H1 (cell line): ENCODE results near the gene SGK1. TPM values are rescaled to one million over a fixed set of nuclear protein-coding genes. Genes with fewer than 3 reads are reported as not detected.

ENCODE experiments used
- CTCF ChIA-PET: fragments of 300-600 bp; sonication (Branson Sonifier 250); formaldehyde crosslinking; loops from one replicate; lab custom pipeline; 2021; ENCODE audit not compliant: partially characterized antibody; lab: Charles Lee
- POLR2A ChIA-PET: fragments of 300-600 bp; sonication (Branson Sonifier 250); formaldehyde crosslinking; loops from one replicate; lab custom pipeline; 2021; ENCODE audit warnings: inconsistent platforms; ENCODE audit not compliant: partially characterized antibody; lab: Charles Lee
- DNase-seq, 2 experiments: peaks; one replicate each; pipeline versions ENCODE4 v3.0.0 to v3.0.0-alpha.2; 2010 to 2022; ENCODE audit warnings: low spot score in 2 of 2, low read depth in 1 of 2, mixed read lengths in 1 of 2
- FAIRE-seq: peaks from 2 replicates; lab custom pipeline; 2011; peaks lifted over from hg19 to GRCh38; lab: Jason Lieb, UNC
- H2AFZ ChIP-seq: 2 replicates; pipeline ENCODE4 v1.8.1; 2012; ENCODE audit warnings: low read length, inconsistent platforms
- H2AK5ac ChIP-seq: 2 replicates; pipeline ENCODE4 v1.6.1; 2013; ENCODE audit warnings: low read depth, low read length
- H2BK120ac ChIP-seq: replicated peaks from 2 replicates; pipeline ENCODE3; 2013; ENCODE audit warnings: low read depth, low read length, inconsistent platforms
- H2BK12ac ChIP-seq: 2 replicates; pipeline ENCODE4 v1.6.1; 2013; ENCODE audit warnings: low read depth, low read length
- H2BK15ac ChIP-seq: 2 replicates; pipeline ENCODE4 v1.6.1; 2013; ENCODE audit warnings: low read length
- H2BK20ac ChIP-seq: 2 replicates; pipeline ENCODE4 v1.6.1; 2013; ENCODE audit warnings: low read length
- H2BK5ac ChIP-seq: 2 replicates; pipeline ENCODE4 v1.6.1; 2013; ENCODE audit warnings: low read depth, low read length
- H3K14ac ChIP-seq: 2 replicates; pipeline ENCODE4 v1.6.1; 2013; ENCODE audit warnings: inconsistent platforms; ENCODE audit not compliant: insufficient read length
- H3K18ac ChIP-seq: 2 replicates; pipeline ENCODE4 v1.6.1; 2013; ENCODE audit warnings: low read length; ENCODE audit errors: extremely low read depth
- H3K23ac ChIP-seq: 2 replicates; pipeline ENCODE4 v1.6.1; 2013; ENCODE audit warnings: inconsistent platforms; ENCODE audit not compliant: insufficient read length
- H3K23me2 ChIP-seq: 2 replicates; pipeline ENCODE4 v1.6.1; 2013; ENCODE audit warnings: low read depth, low read length
- H3K27ac ChIP-seq: 2 replicates; pipeline ENCODE4 v1.6.1; 2011; ENCODE audit warnings: low read depth, low read length, inconsistent platforms
- H3K27me3 ChIP-seq, 4 experiments: replicated peaks in 1 of 4; 1 replicate in 1 of 4; 2 replicates in 3 of 4; pipeline versions ENCODE4 v1.6.1 to v1.8.1; 2011 to 2013; ENCODE audit warnings: low read length in 3 of 4, mild to moderate bottlenecking in 3 of 4, inconsistent platforms in 2 of 4, mixed read lengths in 2 of 4, moderate library complexity in 1 of 4; ENCODE audit not compliant: control insufficient read depth in 3 of 4, insufficient read depth in 3 of 4; ENCODE audit errors: extremely low read depth in 1 of 4
- H3K36me3 ChIP-seq, 4 experiments: 2 replicates each; pipeline versions ENCODE4 v1.6.1 to v1.8.1; 2011 to 2013; ENCODE audit warnings: mild to moderate bottlenecking in 4 of 4, low read length in 3 of 4, moderate library complexity in 2 of 4, control low read depth in 1 of 4, inconsistent platforms in 1 of 4; ENCODE audit not compliant: insufficient read depth in 4 of 4, control insufficient read depth in 2 of 4
- H3K4ac ChIP-seq: replicated peaks from 2 replicates; pipeline ENCODE3; 2013; ENCODE audit warnings: low read length, low read depth, mixed read lengths, inconsistent platforms; ENCODE audit not compliant: insufficient read length
- H3K4me1 ChIP-seq, 4 experiments: replicated peaks in 1 of 4; 1 replicate in 1 of 4; 2 replicates in 3 of 4; pipeline versions ENCODE4 v1.6.1 to v1.8.1; 2011 to 2013; ENCODE audit warnings: low read length in 3 of 4, inconsistent platforms in 2 of 4, mixed read lengths in 1 of 4; ENCODE audit not compliant: insufficient read depth in 4 of 4, control insufficient read depth in 3 of 4
- H3K4me2 ChIP-seq, 2 experiments: 2 replicates each; pipeline versions ENCODE4 v1.6.1 to v1.8.1; 2011 to 2013; ENCODE audit warnings: low read depth in 2 of 2, low read length in 2 of 2, control low read depth in 1 of 2, inconsistent platforms in 1 of 2, mild to moderate bottlenecking in 1 of 2; ENCODE audit not compliant: insufficient read depth in 1 of 2
- H3K4me3 ChIP-seq, 4 experiments: fragments of 200-600, 300-600 bp in 1 of 4; sonication (generic), shearing (Covaris generic), sonication (Bioruptor Twin) in 1 of 4; 2 replicates each; pipeline versions ENCODE4 v1.5.1 to v1.8.1; 2011 to 2016; ENCODE audit warnings: low read length in 4 of 4, low read depth in 3 of 4, control low read depth in 2 of 4, inconsistent platforms in 2 of 4, mild to moderate bottlenecking in 2 of 4, mixed read lengths in 1 of 4, moderate library complexity in 1 of 4; ENCODE audit not compliant: insufficient read depth in 2 of 4; ENCODE audit errors: extremely low read depth in 1 of 4
- H3K56ac ChIP-seq: replicated peaks from 2 replicates; pipeline ENCODE3; 2013; ENCODE audit warnings: low read depth, mild to moderate bottlenecking, mixed read lengths, low read length, inconsistent platforms; ENCODE audit not compliant: insufficient read length
- H3K79me1 ChIP-seq: 2 replicates; pipeline ENCODE4 v1.6.1; 2013; ENCODE audit warnings: low read depth, low read length, control low read depth
- H3K79me2 ChIP-seq, 2 experiments: 2 replicates each; pipeline versions ENCODE4 v1.6.1 to v1.8.1; 2012 to 2013; ENCODE audit warnings: low read length in 2 of 2, mild to moderate bottlenecking in 2 of 2, inconsistent platforms in 1 of 2; ENCODE audit not compliant: insufficient read depth in 2 of 2, control insufficient read depth in 1 of 2
- H3K9ac ChIP-seq, 4 experiments: replicated peaks in 1 of 4; 1 replicate in 1 of 4; 2 replicates in 3 of 4; pipeline versions ENCODE4 v1.6.1 to v1.8.1; 2011 to 2013; ENCODE audit warnings: low read depth in 3 of 4, low read length in 3 of 4, control low read depth in 2 of 4, mild to moderate bottlenecking in 2 of 4, moderate library complexity in 2 of 4, inconsistent platforms in 1 of 4; ENCODE audit errors: extremely low read depth in 1 of 4
- H3K9me3 ChIP-seq, 2 experiments: 2 replicates each; pipeline versions ENCODE4 v1.6.1 to v1.8.1; 2012 to 2013; ENCODE audit warnings: mild to moderate bottlenecking in 2 of 2, moderate library complexity in 2 of 2, control low read depth in 1 of 2, inconsistent platforms in 1 of 2, low read depth in 1 of 2, low read length in 1 of 2, mixed read lengths in 1 of 2; ENCODE audit not compliant: insufficient read depth in 2 of 2
- H4K20me1 ChIP-seq, 2 experiments: replicated peaks in 1 of 2; 2 replicates each; pipeline versions ENCODE3 to v1.8.1; 2011 to 2013; ENCODE audit warnings: inconsistent platforms in 2 of 2, low read length in 2 of 2, mild to moderate bottlenecking in 1 of 2; ENCODE audit not compliant: insufficient read depth in 2 of 2, control insufficient read depth in 1 of 2
- H4K5ac ChIP-seq: 2 replicates; pipeline ENCODE4 v1.6.1; 2013; ENCODE audit warnings: low read length, low read depth, mixed read lengths, inconsistent platforms; ENCODE audit not compliant: insufficient read length
- H4K8ac ChIP-seq: 2 replicates; pipeline ENCODE4 v1.8.0; 2013; ENCODE audit warnings: mild to moderate bottlenecking, moderate library complexity, low read length, inconsistent platforms; ENCODE audit not compliant: insufficient read depth; ENCODE audit errors: extremely low read depth
- H4K91ac ChIP-seq: replicated peaks from 2 replicates; pipeline ENCODE3; 2013; ENCODE audit warnings: low read length, mixed read lengths, inconsistent platforms; ENCODE audit not compliant: insufficient read length
- EZH2 ChIP-seq: fragments of 200-600 bp; sonication (generic); IDR thresholded peaks from 2 replicates; pipeline ENCODE4 v1.7.1; 2012; ENCODE audit warnings: low read depth, mild to moderate bottlenecking, moderate library complexity, low read length, inconsistent platforms; ENCODE audit not compliant: severe bottlenecking
- RAD21 ChIP-seq, 2 experiments: IDR thresholded peaks in 1 of 2; conservative IDR thresholded peaks in 1 of 2; 2 replicates each; pipeline ENCODE4 v1.6.1; 2011; ENCODE audit warnings: low read depth in 2 of 2, low read length in 2 of 2, improper control_type of control experiment in 1 of 2, inconsistent platforms in 1 of 2, mild to moderate bottlenecking in 1 of 2, moderate library complexity in 1 of 2
- WGBS, 2 experiments: shearing (Covaris generic) in 1 of 2; methylation state at CpG; one replicate each; pipeline versions ENCODE4 v1.1.6 to v1.1.7; 2013 to 2015; ENCODE audit warnings: low lambda C conversion rate in 2 of 2, mixed read lengths in 2 of 2, inconsistent platforms in 1 of 2, low coverage in 1 of 2, missing lambda C conversion rate in 1 of 2; ENCODE audit not compliant: insufficient replicate concordance in 2 of 2, insufficient coverage in 1 of 2, insufficient read length in 1 of 2; ENCODE audit errors: extremely low coverage in 1 of 2, missing lambda C conversion rate in 1 of 2; 5-methylcytosine and 5-hydroxymethylcytosine counted together
- polyA plus RNA-seq, 7 experiments: library from polyadenylated mRNA; depleted of rRNA in 3 of 7; stranded (reverse) in 5 of 7; unstranded in 2 of 7; fragments of >200 nt in 5 of 7; fragments of 200-250 nt in 2 of 7; gene quantifications; 1 replicate in 5 of 7; 2 replicates in 1 of 7; 4 replicates in 1 of 7; pipeline versions ENCODE4 v1.2.1 to v1.2.3, GENCODE V29; 2011 to 2013; ENCODE audit warnings: missing spikeins in 2 of 7, mixed read lengths in 2 of 7
- total RNA-seq: library from RNA; stranded (reverse); fragmentation: NEBNext Ultra II Directional; extraction: Animal tissue kit (Norgen Biotek cat#: 25700); gene quantifications from 2 replicates; pipeline ENCODE4 v1.2.1, GENCODE V29; 2021

SGK1 gene
- total and polyA plus RNA-seq, 2 of the 8 experiments (the other 6 are each of a cell fraction or from before 2014, with no cell fraction given) = 14.5 to 18.4 TPM

- Histone ChIP-seq H2BK20ac (no peak overlapping the region), H3K27ac (no peak overlapping the region), H3K14ac (no peak overlapping the region), H3K4me3 (no peak overlapping the region), H3K79me2 (no peaks in the 10 kb centered on the region), H2BK12ac (no peak overlapping the region), H2BK5ac (no peak overlapping the region), H2AK5ac (no peak overlapping the region), H3K56ac (no peak overlapping the region), H3K36me3 (no peaks in the 10 kb centered on the region), H3K23me2 (no peaks in the 10 kb centered on the region), H4K5ac (no peak overlapping the region), H3K18ac (no peak overlapping the region), H4K8ac (no peak overlapping the region), H3K27me3 (no peaks in the 10 kb centered on the region), H2BK15ac (no peak overlapping the region), H4K20me1 (no peaks in the 10 kb centered on the region), H3K4ac (no peak overlapping the region), H3K4me2 (no peak overlapping the region), H2AFZ (no peak overlapping the region), H2BK120ac (no peak overlapping the region), H3K4me1 (0 out of 7 replicates have a peak, but pooled peaks cover 0 to 2% (median under 1%) of the 10 kb centered on the region in 4 experiments), H3K9ac (no peak overlapping the region), H3K9me3 (no peaks in the 10 kb centered on the region; a peak in 1 of 4 replicates), H3K79me1 (no peaks in the 10 kb centered on the region), H3K23ac (no peak overlapping the region), H4K91ac (no peak overlapping the region)
- no peak for FAIRE-seq
- WGBS, 2 experiments = 87% methylated on average over 3 of the region's 3 CpGs; no CpG with 5 or more reads in 1 of the 2 experiments
- POLR2A ChIA-PET = no interaction called here
- CTCF ChIA-PET = interaction anchor here (0.6 to 1.3 kb wide), 4 partner anchors 14 to 191 kb away, joined by 3 to 5 read pairs (median 4); no protein-coding TSS in a partner anchor
- TF ChIP-seq RAD21 (IDR thresholded peaks at IDR 0.05 in 1 of 2, conservative IDR thresholded peaks at IDR 0.05 in 1 of 2; ENCODE audit: low read depth in 2 of 2, low read length in 2 of 2) (peak in 1 of 2 experiments; percentile 20; a peak in 1 of 4 replicates), EZH2 (no peak)
- no peak for DNase-seq
These were observed 35.1 kb downstream of the SGK1 start for GRCh38 chr6:134282816-134283215.
